Measurements from ENCODE around the gene RSAD1.

DNA sequence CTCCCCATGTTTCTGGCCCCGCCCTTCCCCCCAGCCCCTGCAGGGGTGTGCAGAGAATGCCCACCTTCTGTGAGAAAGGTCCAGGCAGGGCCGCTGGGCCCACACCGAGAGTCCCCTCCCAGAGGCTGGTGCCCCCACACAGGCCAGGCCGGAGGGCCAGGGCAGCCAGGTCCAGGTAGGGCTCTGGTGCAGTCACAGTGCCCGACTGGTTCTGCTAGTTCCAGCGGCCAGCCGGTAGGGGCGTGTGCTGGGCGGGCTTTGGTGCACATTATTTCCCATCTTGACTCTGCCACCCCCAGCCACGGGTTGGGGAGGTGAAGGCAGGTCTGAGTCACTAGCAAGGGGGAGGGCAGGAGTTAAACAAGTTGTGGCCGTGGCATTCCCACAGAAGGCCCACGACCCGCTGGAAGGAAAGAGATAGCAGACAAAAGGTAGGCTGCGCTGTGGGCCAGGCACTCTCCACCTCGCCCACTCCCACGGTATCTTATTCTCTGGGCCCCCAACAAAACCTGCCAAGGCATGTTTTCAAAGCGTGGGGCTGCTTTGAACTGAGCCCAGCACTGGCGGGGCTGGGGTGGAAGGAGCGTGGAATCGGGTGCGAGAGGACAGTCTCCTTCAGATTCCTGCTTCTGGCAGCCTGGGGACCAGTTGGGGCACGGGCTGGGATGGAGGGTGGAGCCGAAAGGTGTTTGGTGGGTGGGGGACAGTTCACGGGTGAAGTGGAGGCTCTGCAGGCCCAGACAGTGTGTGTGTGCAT is 55.7 kb downstream of the RSAD1 start:
- TF ChIP-seq CTCF (IDR thresholded peaks at IDR 0.05) (peak in 3 of 4 experiments; percentile 37 to 77 (median 73)), POLR2A (IDR thresholded peaks at IDR 0.05) (peak; percentile 87)
